C4-2B (cell line): ENCODE data around the gene CDX1.

Experiments used
- ZFX ChIP-seq: fragments of 450-650 bp; IDR thresholded peaks from 2 replicates; pipeline ENCODE4 v1.6.1; 2017
- TF ChIP-seq, protein P1 (sequence below): fragments of 450-650 bp; conservative IDR thresholded peaks from 2 replicates; pipeline ENCODE4 v1.5.1; 2017; ENCODE audit warnings: mild to moderate bottlenecking

DNA sequence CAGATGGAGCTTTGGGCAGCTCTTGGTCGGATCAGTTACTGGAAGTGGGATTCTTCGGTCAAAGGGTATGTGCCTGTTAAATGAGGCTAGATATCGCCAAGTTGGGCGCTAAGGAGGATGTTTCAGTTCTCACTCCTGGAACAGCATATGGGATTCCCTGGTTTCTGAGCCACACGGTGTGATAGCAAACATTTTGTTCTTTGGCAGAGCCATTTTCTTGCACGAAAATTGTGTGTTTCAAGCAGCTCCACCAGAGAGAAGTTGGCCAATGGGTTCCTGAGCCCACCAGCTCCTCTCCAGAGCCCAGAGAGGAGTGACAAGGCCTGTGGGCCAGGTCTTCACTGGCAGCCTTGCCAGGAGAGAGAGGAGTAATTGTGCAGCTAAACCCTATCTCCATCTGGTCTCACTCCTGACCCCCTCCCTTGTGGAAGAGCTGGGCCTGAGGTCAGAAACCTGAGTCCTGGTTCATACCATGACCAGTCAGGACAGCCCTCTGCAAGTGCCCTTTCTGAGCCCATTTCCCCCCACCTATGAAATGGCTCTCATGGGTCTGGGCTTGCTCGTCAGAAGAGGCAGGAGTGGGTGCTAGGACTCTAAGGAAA, 12.5 kb downstream of the CDX1 start:
- TF ChIP-seq, protein P1, sequence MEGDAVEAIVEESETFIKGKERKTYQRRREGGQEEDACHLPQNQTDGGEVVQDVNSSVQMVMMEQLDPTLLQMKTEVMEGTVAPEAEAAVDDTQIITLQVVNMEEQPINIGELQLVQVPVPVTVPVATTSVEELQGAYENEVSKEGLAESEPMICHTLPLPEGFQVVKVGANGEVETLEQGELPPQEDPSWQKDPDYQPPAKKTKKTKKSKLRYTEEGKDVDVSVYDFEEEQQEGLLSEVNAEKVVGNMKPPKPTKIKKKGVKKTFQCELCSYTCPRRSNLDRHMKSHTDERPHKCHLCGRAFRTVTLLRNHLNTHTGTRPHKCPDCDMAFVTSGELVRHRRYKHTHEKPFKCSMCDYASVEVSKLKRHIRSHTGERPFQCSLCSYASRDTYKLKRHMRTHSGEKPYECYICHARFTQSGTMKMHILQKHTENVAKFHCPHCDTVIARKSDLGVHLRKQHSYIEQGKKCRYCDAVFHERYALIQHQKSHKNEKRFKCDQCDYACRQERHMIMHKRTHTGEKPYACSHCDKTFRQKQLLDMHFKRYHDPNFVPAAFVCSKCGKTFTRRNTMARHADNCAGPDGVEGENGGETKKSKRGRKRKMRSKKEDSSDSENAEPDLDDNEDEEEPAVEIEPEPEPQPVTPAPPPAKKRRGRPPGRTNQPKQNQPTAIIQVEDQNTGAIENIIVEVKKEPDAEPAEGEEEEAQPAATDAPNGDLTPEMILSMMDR: no peak
- no peak for TF ChIP-seq ZFX
